Erythroblast (primary cell): ENCODE results near the gene SLC52A1.

Experiments
- GATA1 ChIP-seq: IDR thresholded peaks from 2 replicates; pipeline ENCODE4 v1.6.1; 2011; ENCODE audit warnings: low read depth, mild to moderate bottlenecking, control low read depth, low read length, moderate library complexity
- POLR2A ChIP-seq: IDR thresholded peaks from 2 replicates; pipeline ENCODE4 v1.6.1; 2011; ENCODE audit warnings: mild to moderate bottlenecking, low read length

GRCh38 chr17:5044630-5045029, 9.4 kb upstream of the SLC52A1 start:
- TF ChIP-seq POLR2A: no peak
- TF ChIP-seq GATA1: no peak
